ENCODE data around the gene TGIF2. TPM values are rescaled to one million over a fixed set of nuclear protein-coding genes. Genes with fewer than 3 reads are reported as not detected.

TGIF2 gene
- total and polyA plus RNA-seq, 2 of the 13 experiments (the other 11 are each of a cell fraction or from before 2014, with no cell fraction given) = 41.3 to 53.9 TPM

GRCh38 chr20:36571564-36572504, 1.6 kb upstream of the TGIF2 start (continued):
- TF ChIP-seq MLXIP (CRISPR knock-in tag; IDR thresholded peaks at IDR 0.05; ENCODE audit: borderline replicate concordance) = no peak
- peak; percentile 45; the same call in 1 of the 2 replicates for TF ChIP-seq ERF (CRISPR knock-in tag; IDR thresholded peaks at IDR 0.05)
- TF ChIP-seq ZNF773 (CRISPR knock-in tag; IDR thresholded peaks at IDR 0.05; ENCODE audit: borderline replicate concordance) = 0 out of 2 replicates have a peak, but pooled peaks have one; percentile 55
- TF ChIP-seq ZNF761 (CRISPR knock-in tag; conservative IDR thresholded peaks at IDR 0.05) = peak; percentile 36; the same call in 1 of the 2 replicates
- no peak for TF ChIP-seq ZNF839 (CRISPR knock-in tag; IDR thresholded peaks at IDR 0.05; ENCODE audit: borderline replicate concordance)
- no peak for TF ChIP-seq TARDBP (CRISPR knock-in tag; IDR thresholded peaks at IDR 0.05)
- peak; percentile 19; the same call in 1 of the 2 replicates for TF ChIP-seq TAF1 (CRISPR knock-in tag; IDR thresholded peaks at IDR 0.05)
- TF ChIP-seq HNRNPL (IDR thresholded peaks at IDR 0.05; ENCODE audit: low read depth, low read length) = no peak
- peak; percentile 76 for TF ChIP-seq SAP130 (CRISPR knock-in tag; IDR thresholded peaks at IDR 0.05; ENCODE audit: low read depth)
- TF ChIP-seq SIN3B (IDR thresholded peaks at IDR 0.05; ENCODE audit: low read length) = no peak
- TF ChIP-seq ZNF619 (CRISPR knock-in tag; IDR thresholded peaks at IDR 0.05) = 0 out of 2 replicates have a peak, but pooled peaks have one; percentile 14
- no peak for TF ChIP-seq PAWR (CRISPR knock-in tag; IDR thresholded peaks at IDR 0.05; ENCODE audit: borderline replicate concordance)
- TF ChIP-seq SRY (CRISPR knock-in tag; IDR thresholded peaks at IDR 0.05) = 0 out of 2 replicates have a peak, but pooled peaks have one; percentile 57
- TF ChIP-seq GRHL1 (CRISPR knock-in tag; conservative IDR thresholded peaks at IDR 0.05) = no peak
- TF ChIP-seq THAP9 (CRISPR knock-in tag; IDR thresholded peaks at IDR 0.05; ENCODE audit: borderline replicate concordance) = no peak
- 0 out of 2 replicates have a peak, but pooled peaks have one; percentile 18 for TF ChIP-seq DMAP1 (CRISPR knock-in tag; IDR thresholded peaks at IDR 0.05)
- TF ChIP-seq HNF4G (IDR thresholded peaks at IDR 0.05; ENCODE audit: borderline replicate concordance, low read depth, low read length) = no peak
- TF ChIP-seq HNF4G (CRISPR knock-in tag; IDR thresholded peaks at IDR 0.05; ENCODE audit: borderline replicate concordance, low read depth) = no peak
- TF ChIP-seq MIER3 (CRISPR knock-in tag; IDR thresholded peaks at IDR 0.05; ENCODE audit: borderline replicate concordance) = 0 out of 2 replicates have a peak, but pooled peaks have one; percentile 17
